CD4-positive, alpha-beta T cell treated with Interleukin-17A for 4 hours (primary cell): ENCODE data around the gene EXOC6.

ENCODE experiments used
- DNase-seq: peaks from one replicate; pipeline ENCODE4 v3.0.0-alpha.2; 2020; ENCODE audit warnings: mixed read lengths

The EXOC6 gene

GRCh38 chr10:92848441-92849233 is at the start of gene EXOC6:
TSS of gene EXOC6 (plus strand) at chr10:92848520. CDS start at chr10:92848534, 14 bp downstream.
- peak; percentile 89 for DNase-seq

- DNase-seq, result no peak
Measured at GRCh38 chr10:92799568-92799967, 48.8 kb upstream of the EXOC6 start.

GRCh38 chr10:92800134-92800733 is 48.1 kb upstream of the EXOC6 start:
- no peak for DNase-seq

GRCh38 chr10:92801978-92802872 is 46.1 kb upstream of the EXOC6 start:
- no peak for DNase-seq

- DNase-seq, result no peak
Measured at GRCh38 chr10:92809840-92810239, 38.5 kb upstream of the EXOC6 start.

GRCh38 chr10:92810934-92811532 is 37.3 kb upstream of the EXOC6 start:
- DNase-seq, result no peak

- DNase-seq, result no peak
Measured at GRCh38 chr10:92811986-92812385, 36.3 kb upstream of the EXOC6 start.

GRCh38 chr10:92813979-92814378 is 34.3 kb upstream of the EXOC6 start:
- DNase-seq, result no peak

GRCh38 chr10:92814790-92815189 is 33.5 kb upstream of the EXOC6 start:
- no peak for DNase-seq

- DNase-seq, result no peak
Measured at GRCh38 chr10:92816091-92816531, 32.2 kb upstream of the EXOC6 start.

GRCh38 chr10:92822060-92822634 is 26.2 kb upstream of the EXOC6 start:
- DNase-seq, result no peak

- DNase-seq, result no peak
Measured at GRCh38 chr10:92822964-92823363, 25.4 kb upstream of the EXOC6 start.

GRCh38 chr10:92826061-92826460 is 22.3 kb upstream of the EXOC6 start:
- no peak for DNase-seq

- DNase-seq, result no peak
Measured at GRCh38 chr10:92826504-92826903, 21.8 kb upstream of the EXOC6 start.

GRCh38 chr10:92829042-92829785 is 19.1 kb upstream of the EXOC6 start:
- no peak for DNase-seq

- DNase-seq, result no peak
Measured at GRCh38 chr10:92829786-92830377, 18.4 kb upstream of the EXOC6 start.

- peak; percentile 33 for DNase-seq
Measured at GRCh38 chr10:92830478-92831389, 17.6 kb upstream of the EXOC6 start.

- DNase-seq, result no peak
Measured at GRCh38 chr10:92832121-92832520, 16.2 kb upstream of the EXOC6 start.

GRCh38 chr10:92832998-92833650 is 15.2 kb upstream of the EXOC6 start:
- no peak for DNase-seq

- DNase-seq, result no peak
Measured at GRCh38 chr10:92834331-92834730, 14.0 kb upstream of the EXOC6 start.
